A549 (cell line): ENCODE measurements around the gene RFX1. TPM values are rescaled to one million over a fixed set of nuclear protein-coding genes. Genes with fewer than 3 reads are reported as not detected.

Experiments used
- ATAC-seq, 2 experiments: fragments of 200-7000 bp in 1 of 2; fragments of >200 bp in 1 of 2; cut with Nextera tagmentation in 1 of 2; cut with Tn5 transposase in 1 of 2; 3 replicates each; pipeline versions ENCODE4 v1.8.0 to v1.9.1; 2018 to 2020; ENCODE audit warnings: mild to moderate bottlenecking in 1 of 2, moderate library complexity in 1 of 2
- CTCF ChIA-PET: fragments of 300-600 bp; sonication (Branson Sonifier 250); formaldehyde crosslinking; extraction: SDS; loops from one replicate; lab custom pipeline; 2021; ENCODE audit warnings: antibody characterized with exemption, inconsistent platforms; lab: Yijun Ruan, JAX
- POLR2A ChIA-PET: fragments of 350-600 bp; formaldehyde crosslinking; extraction: SDS; loops from one replicate; lab custom pipeline; 2021; ENCODE audit warnings: antibody characterized with exemption, inconsistent platforms; lab: Yijun Ruan, JAX
- DNase-seq, 2 experiments: peaks; one replicate each; pipeline versions ENCODE4 v3.0.0 to v3.0.0-alpha.2; 2011 to 2016; ENCODE audit warnings: low read depth in 1 of 2, low spot score in 1 of 2
- FAIRE-seq: peaks from 2 replicates; lab custom pipeline; 2011; peaks lifted over from hg19 to GRCh38; lab: Jason Lieb, UNC
- H3K27ac ChIP-seq, 2 experiments: fragments of >200 bp; sonication (Bioruptor Twin); formaldehyde crosslinking; 3 replicates each; pipeline ENCODE4 v1.5.1; 2016 to 2017
- H3K4me1 ChIP-seq: fragments of >200 bp; sonication (Bioruptor Twin); formaldehyde crosslinking; 3 replicates; pipeline ENCODE4 v1.6.1; 2016
- H3K4me2 ChIP-seq: fragments of >200 bp; sonication (Bioruptor Twin); formaldehyde crosslinking; 3 replicates; pipeline ENCODE4 v1.6.1; 2016
- H3K4me3 ChIP-seq: fragments of >200 bp; sonication (Bioruptor Twin); formaldehyde crosslinking; 3 replicates; pipeline ENCODE4 v1.5.1; 2016
- H3K9me3 ChIP-seq: fragments of >200 bp; sonication (Bioruptor Twin); formaldehyde crosslinking; 3 replicates; pipeline ENCODE4 v1.6.1; 2016
- CBX2 ChIP-seq: fragments of 200-600 bp; sonication (generic); IDR thresholded peaks from 2 replicates; pipeline ENCODE4 v1.6.1; 2016; ENCODE audit warnings: low read depth, mild to moderate bottlenecking, borderline replicate concordance
- CBX8 ChIP-seq: fragments of 200-600 bp; sonication (generic); IDR thresholded peaks from 2 replicates; pipeline ENCODE4 v1.6.1; 2016
- CHD2 ChIP-seq: fragments of 150-350 bp; IDR thresholded peaks from 2 replicates; pipeline ENCODE4 v1.6.1; 2014; ENCODE audit warnings: low read length; ENCODE audit not compliant: partially characterized antibody
- ELK1 ChIP-seq: fragments of 150-350 bp; IDR thresholded peaks from 2 replicates; pipeline ENCODE4 v1.6.1; 2014; ENCODE audit warnings: low read depth, mild to moderate bottlenecking, low read length
- EP300 ChIP-seq, 2 experiments: fragments of >200 bp; sonication (Bioruptor Twin); formaldehyde crosslinking; IDR thresholded peaks; 2 replicates in 1 of 2; 3 replicates in 1 of 2; pipeline ENCODE4 v1.6.1; 2016 to 2017
- GATA3 ChIP-seq: IDR thresholded peaks from 2 replicates; pipeline ENCODE4 v1.6.1; 2012; ENCODE audit warnings: borderline replicate concordance
- HDAC2 ChIP-seq: fragments of 200-600 bp; sonication (generic); IDR thresholded peaks from 2 replicates; pipeline ENCODE4 v1.6.1; 2016
- HOXB13 ChIP-seq: fragments of 250-450 bp; sonication (Bioruptor Pico); IDR thresholded peaks from 2 replicates; pipeline ENCODE4 v1.5.0; 2020; ENCODE audit warnings: low read depth, mild to moderate bottlenecking, moderate library complexity
- HOXB5 ChIP-seq: fragments of 250-450 bp; sonication (Bioruptor Pico); IDR thresholded peaks from 2 replicates; pipeline ENCODE4 v1.5.0; 2020; ENCODE audit warnings: mild to moderate bottlenecking, moderate library complexity
- JUN ChIP-seq, 2 experiments: fragments of >200 bp; sonication (Bioruptor Twin); formaldehyde crosslinking; IDR thresholded peaks; 2 replicates in 1 of 2; 3 replicates in 1 of 2; pipeline ENCODE4 v1.6.1; 2016 to 2017
- MAFK ChIP-seq: fragments of 450-650 bp; IDR thresholded peaks from 2 replicates; pipeline ENCODE4 v1.6.1; 2014; ENCODE audit not compliant: partially characterized antibody
- MAZ ChIP-seq: fragments of 150-350 bp; IDR thresholded peaks from 2 replicates; pipeline ENCODE4 v1.6.1; 2014; ENCODE audit warnings: antibody characterized with exemption, low read depth, low read length, borderline replicate concordance
- NR3C1 ChIP-seq: fragments of >200 bp; sonication (Bioruptor Twin); formaldehyde crosslinking; IDR thresholded peaks from 3 replicates; pipeline ENCODE4 v1.6.1; 2017
- PBX3 ChIP-seq: IDR thresholded peaks from 2 replicates; pipeline ENCODE4 v1.6.1; 2012
- PHF8 ChIP-seq: fragments of 200-600 bp; sonication (generic); IDR thresholded peaks from 2 replicates; pipeline ENCODE4 v1.6.1; 2016; ENCODE audit warnings: low read depth, mild to moderate bottlenecking, antibody characterized with exemption, moderate library complexity, borderline replicate concordance
- POLR2A ChIP-seq: IDR thresholded peaks from 2 replicates; pipeline ENCODE4 v1.6.1; 2012; ENCODE audit warnings: mild to moderate bottlenecking, low read length
- RFX5 ChIP-seq: fragments of 450-650 bp; IDR thresholded peaks from 2 replicates; pipeline ENCODE4 v1.7.1; 2014; ENCODE audit warnings: antibody characterized with exemption, mild to moderate bottlenecking, moderate library complexity
- SREBF2 ChIP-seq: fragments of 450-650 bp; IDR thresholded peaks from 2 replicates; pipeline ENCODE4 v1.6.1; 2014; ENCODE audit warnings: mild to moderate bottlenecking, moderate library complexity
- TFCP2L1 ChIP-seq: fragments of 250-450 bp; sonication (Bioruptor Pico); IDR thresholded peaks from 2 replicates; pipeline ENCODE4 v1.5.0; 2021; ENCODE audit warnings: mild to moderate bottlenecking
- TP53 ChIP-seq: fragments of 250-450 bp; sonication (Bioruptor Pico); IDR thresholded peaks from 2 replicates; pipeline ENCODE4 v1.5.0; 2021; ENCODE audit warnings: mild to moderate bottlenecking, moderate library complexity
- USF2 ChIP-seq: fragments of 450-650 bp; IDR thresholded peaks from 2 replicates; pipeline ENCODE4 v1.6.1; 2014; ENCODE audit warnings: antibody characterized with exemption
- ZNF302 ChIP-seq: fragments of 250-450 bp; sonication (Bioruptor Pico); IDR thresholded peaks from 2 replicates; pipeline ENCODE4 v1.9.0; 2021; ENCODE audit warnings: inconsistent platforms, mild to moderate bottlenecking, moderate library complexity
- WGBS: methylation state at CpG from one replicate; pipeline ENCODE4 v1.1.6; 2017; ENCODE audit errors: missing lambda C conversion rate; 5-methylcytosine and 5-hydroxymethylcytosine counted together
- polyA minus RNA-seq: library from RNA; depleted of rRNA, polyadenylated mRNA; stranded (reverse); fragments of >200 nt; gene quantifications from 2 replicates; pipeline ENCODE4 v1.2.3, GENCODE V29; 2011; rRNA and poly(A)+ RNA removed
- polyA plus RNA-seq, 4 experiments: library from polyadenylated mRNA; depleted of rRNA in 3 of 4; stranded (reverse); fragments of >200 nt; fragmentation: RNase III in 1 of 4; extraction: RNeasy Plus Mini Kit Qiagen cat#74134 plus additional on column Dnase treatment in 1 of 4; gene quantifications; 2 replicates in 3 of 4; 3 replicates in 1 of 4; pipeline ENCODE4 v1.2.3, GENCODE V29; 2011 to 2017

The RFX1 gene
- polyA plus RNA-seq (2011; rRNA removed) (0.57 and 0.79 TPM in 2 replicates), polyA plus RNA-seq (2017; fragmentation: RNase III; extraction: RNeasy Plus Mini Kit Qiagen cat#74134 plus additional on column Dnase treatment) (4.9 to 5.4 TPM (median 4.9 TPM) in 3 replicates), polyA minus RNA-seq (0.87 and 1.8 TPM in 2 replicates)
- 2.4 and 3.3 TPM in 2 replicates for polyA plus RNA-seq (2012; cell fraction: cytosol; rRNA removed)
- polyA plus RNA-seq (2012; cell fraction: nucleus; rRNA removed) = 11.0 and 18.9 TPM in 2 replicates

- no peaks in the 10 kb centered on the region for H3K9me3 ChIP-seq
- FAIRE-seq = no peak
- ChIA-PET POLR2A (interaction anchor here (0.8 to 1.8 kb wide), 4 partner anchors 16 to 66 kb away, joined by 3 to 6 read pairs (median 5); partner anchors contain the start of genes IL27RA and MISP3), CTCF (interaction anchor here (0.7 to 1.2 kb wide), 3 partner anchors 53 to 126 kb away, joined by 3 to 5 read pairs (median 3); no protein-coding TSS in a partner anchor)
- peak within 1 kb of the TSS; percentile 71 for H3K4me2 ChIP-seq
- TF ChIP-seq MAFK (no peak), HOXB13 (CRISPR knock-in tag) (no peak), RFX5 (peak; percentile 61; the same call in 1 of the 2 replicates), CHD2 (no peak), PBX3 (peak; percentile 99), NR3C1 (no peak), MAZ (0 out of 2 replicates have a peak, but pooled peaks have one; percentile 36), HOXB5 (CRISPR knock-in tag) (no peak), HDAC2 (no peak), JUN (IDR thresholded peaks at IDR 0.05) (0 out of 5 replicates have a peak, but pooled peaks of 1 of the 2 experiments have one; percentile 1)
- peak within 1 kb of the TSS; percentile 91 to 100 for H3K27ac ChIP-seq
- DNase-seq = peak; percentile 80 to 99
- peak within 1 kb of the TSS; percentile 74 for H3K4me3 ChIP-seq
- H3K4me1 ChIP-seq = peaks cover 14% of the 10 kb centered on the region; the same call in 1 of the 3 replicates
- ATAC-seq = peak; percentile 90 to 95
- WGBS = 1% methylated on average over 33 of the region's 58 CpGs
Measured at GRCh38 chr19:14006085-14006765, at the start of gene RFX1. Gene RFX1, minus strand, starts transcription at chr19:14006320. Its CDS starts 12,477 bp downstream, at chr19:13993843.

GRCh38 chr19:14055396-14055795 is 49.3 kb upstream of the RFX1 start:
- POLR2A ChIA-PET = no interaction called here
- ATAC-seq (no peak), FAIRE-seq (no peak), DNase-seq (no peak)
- Histone ChIP-seq H3K4me1 (peaks cover 10% of the 10 kb centered on the region), H3K4me3 (no peak overlapping the region), H3K9me3 (no peaks in the 10 kb centered on the region), H3K4me2 (no peak overlapping the region), H3K27ac (no peak overlapping the region)
- TF ChIP-seq PHF8 = no peak
- TF ChIP-seq NR3C1 = no peak
- TF ChIP-seq TP53 (CRISPR knock-in tag) = no peak
- no peak for TF ChIP-seq ZNF302
- TF ChIP-seq CBX2 = no peak
- no peak for TF ChIP-seq CHD2
- TF ChIP-seq TFCP2L1 (CRISPR knock-in tag) = no peak
- TF ChIP-seq POLR2A = no peak
- TF ChIP-seq SREBF2 = no peak
- no peak for TF ChIP-seq MAZ
- TF ChIP-seq USF2 = no peak
- TF ChIP-seq ELK1 = no peak
- no peak for TF ChIP-seq EP300 (IDR thresholded peaks at IDR 0.05)
- TF ChIP-seq CBX8 = no peak
- TF ChIP-seq GATA3 = no peak
- WGBS = 81% methylated on average over 3 of the region's 3 CpGs
- CTCF ChIA-PET = interaction anchor here (1.5 to 8.8 kb wide), 3 partner anchors 10 to 16 kb away, joined by 5 to 93 read pairs (median 5); partner anchors contain the start of gene MISP3
